Activated CD8-positive, alpha-beta T cell treated with anti-CD3 and anti-CD28 coated beads for 36 hours (primary cell): ENCODE measurements around the gene CAMK4. TPM values are rescaled to one million over a fixed set of nuclear protein-coding genes. Genes with fewer than 3 reads are reported as not detected.
"Not testable (repeated sequence)": the region's sequence is repeated elsewhere in the genome, so short reads cannot be mapped to it uniquely, and the experiment has no call there.

Source experiments
- ATAC-seq: fragments of 200-7000 bp; cut with Tn5 transposase; one replicate; pipeline ENCODE4 v1.10.0; 2021; ENCODE audit warnings: mild to moderate bottlenecking, moderate library complexity
- CTCF ChIA-PET: fragments of 350-600 bp; sonication (Branson Sonifier 250); formaldehyde crosslinking; loops from one replicate; lab custom pipeline; 2021; ENCODE audit warnings: antibody characterized with exemption; lab: Charles Lee
- POLR2A ChIA-PET: fragments of 350-600 bp; sonication (Branson Sonifier 250); formaldehyde crosslinking; loops from one replicate; lab custom pipeline; 2021; ENCODE audit warnings: antibody characterized with exemption; lab: Charles Lee
- DNase-seq: peaks from one replicate; pipeline ENCODE4 v3.0.0-alpha.2; 2020
- H3K27ac Mint-ChIP-seq: one replicate; pipeline ENCODE4 v1.8.0; 2021; ENCODE audit warnings: mild to moderate bottlenecking, mixed read lengths
- H3K27me3 Mint-ChIP-seq: one replicate; pipeline ENCODE4 v1.8.0; 2021; ENCODE audit warnings: mixed read lengths
- H3K36me3 Mint-ChIP-seq: one replicate; pipeline ENCODE4 v1.8.0; 2021; ENCODE audit warnings: low read depth, mixed read lengths
- H3K4me1 Mint-ChIP-seq: one replicate; pipeline ENCODE4 v1.8.0; 2021; ENCODE audit warnings: low read depth, mixed read lengths
- H3K4me3 Mint-ChIP-seq: one replicate; pipeline ENCODE4 v1.8.0; 2021; ENCODE audit warnings: mild to moderate bottlenecking, moderate library complexity, mixed read lengths
- H3K9me3 Mint-ChIP-seq: one replicate; pipeline ENCODE4 v1.8.0; 2021; ENCODE audit warnings: mixed read lengths
- intact Hi-C: fragments of 100-400 bp; cut with micrococcal nuclease; formaldehyde crosslinking; loops from one replicate; pipeline ENCODE4 v1.10.0; 2022
- total RNA-seq, 2 experiments: library from RNA; stranded (reverse); gene quantifications; one replicate each; pipeline ENCODE4 v1.2.3, GENCODE V29; 2021
- TF ChIP-seq, protein P1 (sequence below): fragments of 200-600 bp; IDR thresholded peaks from one replicate; pipeline ENCODE4 v1.8.0; 2022; ENCODE audit warnings: antibody characterized with exemption, mild to moderate bottlenecking

Gene CAMK4
- total RNA-seq, 2 experiments from 2014 or later = 79.7 to 80.7 TPM

DNA sequence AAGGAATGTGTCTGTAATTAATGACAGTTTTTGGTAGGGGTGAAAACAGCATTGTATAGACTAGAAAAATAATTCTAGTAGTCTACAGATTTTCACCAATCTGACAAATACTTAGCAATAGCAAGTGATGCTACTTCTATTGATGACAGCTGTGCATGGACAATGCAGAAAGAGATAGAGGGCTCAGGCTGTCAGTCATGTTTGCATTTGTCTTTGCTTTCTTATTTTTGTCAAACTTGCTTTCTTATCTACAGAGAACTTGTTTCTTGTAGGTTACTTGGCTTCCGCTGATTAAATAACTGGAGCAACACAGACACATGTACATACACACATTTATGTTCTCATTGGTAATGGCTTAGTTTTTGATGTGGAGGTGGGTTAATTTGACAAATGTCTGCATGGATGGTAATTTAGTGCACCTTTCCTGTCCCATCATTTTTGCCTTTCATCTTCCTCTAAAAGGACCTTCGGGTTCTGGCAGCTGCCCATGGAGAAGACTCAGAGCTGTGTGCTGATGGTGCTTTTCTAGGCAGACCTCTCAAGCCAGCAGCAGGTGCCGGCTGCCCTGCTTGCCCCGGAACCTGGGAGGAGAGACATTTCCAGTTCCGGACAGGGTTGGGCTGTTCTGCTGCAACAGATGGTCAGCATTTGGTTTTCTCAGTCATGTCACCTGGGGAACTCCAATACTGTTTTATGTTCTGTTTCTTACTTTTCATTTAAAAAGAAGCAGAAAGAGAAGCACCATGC is 28.8 kb downstream of the CAMK4 start:
- Mint-ChIP-seq H3K4me3 (peak overlapping the region; percentile 62), H3K9me3 (peaks cover 14% of the 10 kb centered on the region), H3K27ac (peak overlapping the region; percentile 92), H3K4me1 (peaks cover 88% of the 10 kb centered on the region), H3K27me3 (no peaks in the 10 kb centered on the region), H3K36me3 (peaks cover 52% of the 10 kb centered on the region)
- ChIA-PET CTCF (interaction anchor here (1.2 to 7.2 kb wide), 10 partner anchors 17 to 97 kb away, joined by 3 to 49 read pairs (median 8); partner anchors contain the start of gene CAMK4), POLR2A (interaction anchor here (0.6 to 10.3 kb wide), 4 partner anchors 8 to 256 kb away, joined by 3 to 176 read pairs (median 58); partner anchors contain the start of gene CAMK4)
- DNase-seq = peak; percentile 21
- ATAC-seq = no peak
- intact Hi-C loops = no loop called here
- TF ChIP-seq, protein P1, sequence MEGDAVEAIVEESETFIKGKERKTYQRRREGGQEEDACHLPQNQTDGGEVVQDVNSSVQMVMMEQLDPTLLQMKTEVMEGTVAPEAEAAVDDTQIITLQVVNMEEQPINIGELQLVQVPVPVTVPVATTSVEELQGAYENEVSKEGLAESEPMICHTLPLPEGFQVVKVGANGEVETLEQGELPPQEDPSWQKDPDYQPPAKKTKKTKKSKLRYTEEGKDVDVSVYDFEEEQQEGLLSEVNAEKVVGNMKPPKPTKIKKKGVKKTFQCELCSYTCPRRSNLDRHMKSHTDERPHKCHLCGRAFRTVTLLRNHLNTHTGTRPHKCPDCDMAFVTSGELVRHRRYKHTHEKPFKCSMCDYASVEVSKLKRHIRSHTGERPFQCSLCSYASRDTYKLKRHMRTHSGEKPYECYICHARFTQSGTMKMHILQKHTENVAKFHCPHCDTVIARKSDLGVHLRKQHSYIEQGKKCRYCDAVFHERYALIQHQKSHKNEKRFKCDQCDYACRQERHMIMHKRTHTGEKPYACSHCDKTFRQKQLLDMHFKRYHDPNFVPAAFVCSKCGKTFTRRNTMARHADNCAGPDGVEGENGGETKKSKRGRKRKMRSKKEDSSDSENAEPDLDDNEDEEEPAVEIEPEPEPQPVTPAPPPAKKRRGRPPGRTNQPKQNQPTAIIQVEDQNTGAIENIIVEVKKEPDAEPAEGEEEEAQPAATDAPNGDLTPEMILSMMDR = no peak

DNA sequence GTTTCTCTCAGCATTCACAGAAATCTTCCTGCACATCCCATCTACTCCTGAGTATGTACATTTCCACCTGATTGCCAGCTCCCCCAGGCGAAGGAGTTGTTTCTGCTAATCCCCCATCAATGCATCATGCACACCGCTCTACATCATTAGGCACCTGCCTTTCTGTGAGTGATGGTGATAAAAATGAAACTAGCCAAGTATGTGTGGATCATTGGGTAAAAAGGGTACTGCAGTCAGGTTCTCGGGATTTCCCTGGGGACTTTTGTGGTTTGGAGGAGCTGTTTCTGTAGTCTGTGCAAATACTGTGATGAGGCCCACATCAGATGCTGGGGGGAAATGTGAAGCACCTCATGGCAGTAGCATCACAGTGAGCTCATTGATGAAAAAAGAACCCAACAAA is 30.4 kb downstream of the CAMK4 start:
- Mint-ChIP-seq H3K27me3 (no peaks in the 10 kb centered on the region), H3K9me3 (peaks cover 16% of the 10 kb centered on the region), H3K4me3 (peak overlapping the region; percentile 68), H3K36me3 (peaks cover 60% of the 10 kb centered on the region), H3K4me1 (peaks cover 77% of the 10 kb centered on the region), H3K27ac (peak overlapping the region; percentile 99)
- TF ChIP-seq, protein P1 = no peak
- peak; percentile 85 for ATAC-seq
- peak; percentile 95 for DNase-seq
- POLR2A ChIA-PET = interaction anchor here (0.6 to 10.3 kb wide), 12 partner anchors 9 to 820 kb away, joined by 3 to 176 read pairs (median 4); partner anchors contain the start of gene CAMK4
- intact Hi-C loops = loop anchor here (1.0 to 2.0 kb wide), 2 partner anchors 21 to 24 kb away; no protein-coding TSS in a partner anchor
- CTCF ChIA-PET = interaction anchor here (0.6 to 7.2 kb wide), 15 partner anchors 9 to 99 kb away, joined by 3 to 49 read pairs (median 8); partner anchors contain the start of gene CAMK4

DNA sequence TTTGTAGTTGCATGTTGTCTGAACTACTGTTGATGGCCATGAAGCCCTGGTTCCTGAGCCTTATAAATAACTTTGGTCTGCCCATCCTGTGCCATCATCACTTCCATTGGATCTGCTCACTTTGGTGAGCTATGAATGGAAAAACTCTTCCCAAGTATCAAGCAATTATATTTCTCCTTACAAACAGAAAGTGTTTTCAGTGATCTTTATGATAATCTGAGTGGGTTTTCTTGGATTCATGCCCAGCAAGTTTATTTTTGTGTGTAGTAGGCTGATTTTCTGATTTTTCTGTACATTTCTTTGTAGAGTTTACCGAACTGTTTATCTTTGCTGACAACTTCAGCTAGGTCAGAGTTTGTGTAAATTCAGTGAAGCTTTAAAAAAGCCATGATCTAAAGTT is 31.0 kb downstream of the CAMK4 start:
- Mint-ChIP-seq H3K4me3 (peak overlapping the region; percentile 68), H3K27ac (peak overlapping the region; percentile 99), H3K27me3 (no peaks in the 10 kb centered on the region), H3K4me1 (peaks cover 72% of the 10 kb centered on the region), H3K36me3 (peaks cover 61% of the 10 kb centered on the region), H3K9me3 (peaks cover 16% of the 10 kb centered on the region)
- intact Hi-C loops = loop anchor here (2.0 kb wide), 1 partner anchor 24 kb away; no protein-coding TSS in a partner anchor
- ATAC-seq (peak; percentile 13), DNase-seq (no peak)
- TF ChIP-seq, protein P1 = no peak
- CTCF ChIA-PET = interaction anchor here (0.9 to 7.2 kb wide), 12 partner anchors 10 to 92 kb away, joined by 3 to 49 read pairs (median 8); partner anchors contain the start of gene CAMK4
- POLR2A ChIA-PET = interaction anchor here (0.7 to 10.3 kb wide), 11 partner anchors 8 to 257 kb away, joined by 3 to 176 read pairs (median 5); partner anchors contain the start of gene CAMK4

GRCh38 chr5:111256128-111256527 is 31.9 kb downstream of the CAMK4 start:
- CTCF ChIA-PET = interaction anchor here (1.1 to 7.2 kb wide), 6 partner anchors 11 to 43 kb away, joined by 3 to 49 read pairs (median 11); no protein-coding TSS in a partner anchor
- intact Hi-C loops = no loop called here

DNA sequence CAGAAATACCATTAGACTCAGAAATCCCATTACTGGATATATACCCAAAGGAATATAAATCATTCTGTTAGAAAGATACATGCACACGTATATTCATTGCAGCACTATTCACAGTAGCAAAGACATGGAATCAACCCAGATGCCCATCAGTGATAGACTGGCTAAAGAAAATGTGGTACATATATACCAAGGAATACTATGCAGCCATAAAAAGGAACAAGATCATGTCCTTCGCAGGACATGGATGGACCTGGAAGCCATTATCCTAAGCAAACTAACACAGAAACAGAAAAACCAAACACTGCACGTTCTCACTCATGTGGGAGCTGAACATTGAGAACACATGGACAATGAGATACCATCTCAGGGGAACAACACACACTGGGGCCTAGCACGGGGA is 33.4 kb downstream of the CAMK4 start:
- DNase-seq, intact Hi-C loops, H3K27me3 Mint-ChIP-seq, ATAC-seq, H3K4me3 Mint-ChIP-seq: not testable (repeated sequence)
- peaks cover 16% of the 10 kb centered on the region for H3K9me3 Mint-ChIP-seq
- ChIA-PET CTCF (interaction anchor here (0.8 to 7.2 kb wide), 2 partner anchors 12 to 20 kb away, joined by 4 to 41 read pairs; no protein-coding TSS in a partner anchor), POLR2A (interaction anchor here (10.3 kb wide), 1 partner anchor 30 kb away, joined by 176 read pairs; the partner anchor contains the start of gene CAMK4)
- H3K36me3 Mint-ChIP-seq = peaks cover 48% of the 10 kb centered on the region
- H3K4me1 Mint-ChIP-seq = peaks cover 49% of the 10 kb centered on the region
- peak overlapping the region; percentile 99 for H3K27ac Mint-ChIP-seq

More at GRCh38 chr5:111256128-111256527, 31.9 kb downstream of the CAMK4 start:
- Mint-ChIP-seq H3K9me3 (peaks cover 16% of the 10 kb centered on the region), H3K27me3 (no peaks in the 10 kb centered on the region), H3K36me3 (peaks cover 55% of the 10 kb centered on the region), H3K27ac (peak overlapping the region; percentile 99), H3K4me3 (peak overlapping the region; percentile 68), H3K4me1 (peaks cover 63% of the 10 kb centered on the region)
- POLR2A ChIA-PET = interaction anchor here (3.0 to 10.3 kb wide), 3 partner anchors 11 to 28 kb away, joined by 26 to 176 read pairs (median 91); partner anchors contain the start of gene CAMK4
- peak; percentile 34 for DNase-seq
- TF ChIP-seq, protein P1 = no peak
- ATAC-seq = peak; percentile 23
